NCI-H1417 (cell line): ENCODE data around the gene RSRP1.

Experiments
- DNase-seq, 3 experiments: peaks; one replicate each; lab custom pipeline; 2025; lab: John Stamatoyannopoulos, UW

RSRP1 gene

GRCh38 chr1:25217598-25218232 is 29.5 kb downstream of the RSRP1 start:
- DNase-seq = no peak

- no peak for DNase-seq
Measured at GRCh38 chr1:25217015-25217414, 30.2 kb downstream of the RSRP1 start.

GRCh38 chr1:25216123-25216522 is 31.1 kb downstream of the RSRP1 start:
- no peak for DNase-seq

GRCh38 chr1:25212725-25213124 is 34.5 kb downstream of the RSRP1 start:
- no peak for DNase-seq

- DNase-seq = no peak
Measured at GRCh38 chr1:25210728-25211127, 36.5 kb downstream of the RSRP1 start.

GRCh38 chr1:25209516-25209915 is 37.7 kb downstream of the RSRP1 start:
- DNase-seq = no peak

GRCh38 chr1:25208561-25209222 is 38.6 kb downstream of the RSRP1 start:
- DNase-seq = peak in 1 of 3 experiments; percentile 38

GRCh38 chr1:25208092-25208491 is 39.2 kb downstream of the RSRP1 start:
- DNase-seq = no peak

GRCh38 chr1:25206201-25206600 is 41.1 kb downstream of the RSRP1 start:
- DNase-seq = no peak

GRCh38 chr1:25205786-25206185 is 41.5 kb downstream of the RSRP1 start:
- DNase-seq = no peak

GRCh38 chr1:25204797-25205480 is 42.3 kb downstream of the RSRP1 start:
- peak; percentile 19 to 71 (median 69) for DNase-seq

- no peak for DNase-seq
Measured at GRCh38 chr1:25201006-25201405, 46.2 kb downstream of the RSRP1 start.

- no peak for DNase-seq
Measured at GRCh38 chr1:25199819-25200620, 47.2 kb downstream of the RSRP1 start.

- peak; percentile 22 to 75 (median 39) for DNase-seq
Measured at GRCh38 chr1:25198663-25199252, 48.5 kb downstream of the RSRP1 start.

- no peak for DNase-seq
Measured at GRCh38 chr1:25197982-25198662, 49.1 kb downstream of the RSRP1 start.

GRCh38 chr1:25197235-25197975 is 49.8 kb downstream of the RSRP1 start:
- peak; percentile 63 to 97 (median 91) for DNase-seq

- DNase-seq = peak in 1 of 3 experiments; percentile 17
Measured at GRCh38 chr1:25196830-25197229, 50.4 kb downstream of the RSRP1 start.

- DNase-seq = peak; percentile 58 to 78 (median 71)
Measured at GRCh38 chr1:25195835-25196234, 51.4 kb downstream of the RSRP1 start.

- peak in 1 of 3 experiments; percentile 13 for DNase-seq
Measured at GRCh38 chr1:25194572-25195020, 52.7 kb downstream of the RSRP1 start.

- no peak for DNase-seq
Measured at GRCh38 chr1:25194054-25194453, 53.2 kb downstream of the RSRP1 start.
